ENCODE measurements around the gene CAPN11. TPM values are rescaled to one million over a fixed set of nuclear protein-coding genes. Genes with fewer than 3 reads are reported as not detected.
A peak's percentile ranks its signal among the peaks of the same experiment; 100 is the strongest.

CAPN11 gene
- total and polyA plus RNA-seq, 3 donors from 2014 or later: 20.5 to 115 (median 23.5) TPM

DNA sequence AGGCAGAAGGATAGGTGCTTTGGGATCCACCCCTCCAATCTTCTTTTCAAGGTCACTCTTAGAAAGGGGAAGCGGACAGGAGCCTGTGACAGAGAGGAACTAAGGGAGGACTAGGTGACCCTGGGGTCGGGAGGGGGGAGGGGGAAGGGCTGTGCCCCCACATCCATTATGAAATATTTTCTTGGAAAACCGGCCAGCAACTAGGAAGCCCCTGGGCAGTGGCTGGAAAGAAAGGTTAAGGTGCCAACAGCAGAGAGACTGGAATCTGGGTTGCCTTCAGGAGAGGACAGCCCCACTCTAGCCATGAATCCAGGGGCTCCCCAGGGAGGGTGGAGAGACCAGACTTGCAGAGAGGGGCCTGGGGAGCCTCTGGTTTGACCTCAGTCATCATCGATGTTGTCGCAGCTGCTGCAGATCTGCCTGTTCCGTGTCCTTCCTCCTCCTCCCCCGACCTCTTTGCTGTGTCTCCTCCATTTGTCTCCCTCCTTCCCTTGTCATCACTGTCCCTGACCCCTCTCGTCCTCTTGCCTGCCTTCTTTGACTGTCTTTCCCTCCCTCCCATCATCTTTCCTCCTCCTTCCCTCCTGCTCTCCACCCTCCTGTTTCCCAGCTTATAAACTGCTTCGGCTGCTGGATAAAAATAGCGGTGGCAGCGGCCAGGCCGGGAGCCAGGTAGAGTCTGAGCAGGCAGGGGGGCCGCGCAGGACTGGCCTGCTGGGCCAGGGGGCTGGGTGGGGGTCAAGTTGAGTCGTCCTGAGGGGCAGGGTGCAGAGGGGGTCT lies 67.9 kb downstream of the CAPN11 start:
- intact Hi-C loops (cut with DNase I; ENCODE audit: low total_unique reads): no loop called here
- Histone ChIP-seq H3K36me3 (ENCODE audit: low read depth, missing control alignments) (no peaks in the 10 kb centered on the region), H3K27ac (peak overlapping the region; percentile 44 to 84), H3K9me3 (no peaks in the 10 kb centered on the region), H3K4me1 (peaks cover 75% of the 10 kb centered on the region), H3K4me3 (no peak overlapping the region), H3K27me3 (no peaks in the 10 kb centered on the region)
- TF ChIP-seq, protein P1, sequence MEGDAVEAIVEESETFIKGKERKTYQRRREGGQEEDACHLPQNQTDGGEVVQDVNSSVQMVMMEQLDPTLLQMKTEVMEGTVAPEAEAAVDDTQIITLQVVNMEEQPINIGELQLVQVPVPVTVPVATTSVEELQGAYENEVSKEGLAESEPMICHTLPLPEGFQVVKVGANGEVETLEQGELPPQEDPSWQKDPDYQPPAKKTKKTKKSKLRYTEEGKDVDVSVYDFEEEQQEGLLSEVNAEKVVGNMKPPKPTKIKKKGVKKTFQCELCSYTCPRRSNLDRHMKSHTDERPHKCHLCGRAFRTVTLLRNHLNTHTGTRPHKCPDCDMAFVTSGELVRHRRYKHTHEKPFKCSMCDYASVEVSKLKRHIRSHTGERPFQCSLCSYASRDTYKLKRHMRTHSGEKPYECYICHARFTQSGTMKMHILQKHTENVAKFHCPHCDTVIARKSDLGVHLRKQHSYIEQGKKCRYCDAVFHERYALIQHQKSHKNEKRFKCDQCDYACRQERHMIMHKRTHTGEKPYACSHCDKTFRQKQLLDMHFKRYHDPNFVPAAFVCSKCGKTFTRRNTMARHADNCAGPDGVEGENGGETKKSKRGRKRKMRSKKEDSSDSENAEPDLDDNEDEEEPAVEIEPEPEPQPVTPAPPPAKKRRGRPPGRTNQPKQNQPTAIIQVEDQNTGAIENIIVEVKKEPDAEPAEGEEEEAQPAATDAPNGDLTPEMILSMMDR (IDR thresholded peaks at IDR 0.05): no peak
- TF ChIP-seq POLR2A (IDR thresholded peaks at IDR 0.05): no peak
- 16 to 35% methylated on average over 12 to 15 of the region's 15 CpGs for WGBS, 2 donors
- DNase-seq: peak; percentile 51

DNA sequence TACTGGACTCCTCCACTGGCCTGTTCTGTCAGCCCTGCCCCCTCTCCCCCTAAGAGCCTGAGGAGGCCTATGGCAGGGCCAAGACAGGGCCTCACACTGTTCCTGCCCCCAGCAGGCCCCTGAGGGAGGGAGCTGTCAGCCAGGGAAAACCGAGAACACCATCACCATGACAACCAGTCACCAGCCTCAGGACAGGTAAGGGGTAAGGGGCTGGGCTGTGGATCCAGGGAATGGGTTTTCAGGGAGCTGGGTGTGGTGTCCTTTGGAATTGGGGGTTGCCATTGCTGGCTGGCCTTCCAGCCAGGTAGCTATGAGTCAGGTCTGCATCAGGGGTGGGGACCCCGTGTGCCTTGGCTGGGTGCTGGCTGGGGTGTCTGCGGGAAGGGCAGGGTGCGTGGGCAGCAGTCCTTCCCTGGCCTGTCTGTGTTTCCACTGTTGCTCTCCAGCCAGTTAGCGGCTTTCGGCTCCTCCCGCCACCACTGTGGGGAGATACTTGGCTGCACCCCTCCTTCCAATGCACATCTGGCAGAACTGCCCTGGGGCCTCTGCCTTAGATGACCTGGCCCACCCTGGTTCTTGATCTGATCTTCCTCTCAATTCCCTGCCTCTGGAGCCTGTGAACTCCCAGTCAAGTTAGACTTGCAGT lies 68.7 kb downstream of the CAPN11 start:
- Histone ChIP-seq H3K9me3 (no peaks in the 10 kb centered on the region), H3K4me1 (peaks cover 68% of the 10 kb centered on the region), H3K36me3 (ENCODE audit: low read depth, missing control alignments) (no peaks in the 10 kb centered on the region), H3K27me3 (no peaks in the 10 kb centered on the region), H3K27ac (peak overlapping the region; percentile 44 to 84), H3K4me3 (no peak overlapping the region)
- TF ChIP-seq, protein P1 (IDR thresholded peaks at IDR 0.05): no peak
- TF ChIP-seq POLR2A (IDR thresholded peaks at IDR 0.05): no peak
- no peak for DNase-seq
- intact Hi-C loops (cut with DNase I; ENCODE audit: low total_unique reads): no loop called here
- 54 to 62% methylated on average over 5 to 7 of the region's 7 CpGs for WGBS, 2 donors

DNA sequence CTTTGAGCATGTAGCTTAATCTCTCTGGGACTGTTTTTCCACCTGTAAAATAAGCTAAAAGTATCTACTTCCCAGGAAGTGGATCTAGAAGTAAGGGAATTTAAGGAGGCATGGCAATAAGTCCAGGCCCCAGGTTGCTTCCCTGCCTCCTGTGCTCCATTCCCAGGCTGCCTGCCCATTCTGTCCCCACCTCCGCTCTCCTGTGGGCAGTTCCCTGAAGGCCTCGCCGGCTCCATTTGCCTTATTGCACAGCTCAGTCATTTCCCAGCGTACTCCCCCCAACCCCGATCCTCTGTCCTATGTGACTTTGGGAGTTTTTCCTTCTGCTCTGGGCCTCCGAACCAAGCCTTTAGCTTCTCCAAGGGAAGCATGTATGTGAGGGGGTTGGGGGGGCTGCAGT lies 69.4 kb downstream of the CAPN11 start:
- no peaks in the 10 kb centered on the region for H3K9me3 ChIP-seq
- WGBS, 2 donors: 73 to 93% methylated on average over 6 of the region's 6 CpGs
- H3K4me3 ChIP-seq: no peak overlapping the region
- intact Hi-C loops (cut with DNase I; ENCODE audit: low total_unique reads): no loop called here
- peak overlapping the region; percentile 44 to 84 for H3K27ac ChIP-seq
- no peaks in the 10 kb centered on the region for H3K36me3 ChIP-seq (ENCODE audit: low read depth, missing control alignments)
- H3K27me3 ChIP-seq: no peaks in the 10 kb centered on the region
- no peak for TF ChIP-seq POLR2A (IDR thresholded peaks at IDR 0.05)
- TF ChIP-seq, protein P1 (IDR thresholded peaks at IDR 0.05): no peak
- H3K4me1 ChIP-seq: peaks cover 60% of the 10 kb centered on the region
- DNase-seq: no peak

DNA sequence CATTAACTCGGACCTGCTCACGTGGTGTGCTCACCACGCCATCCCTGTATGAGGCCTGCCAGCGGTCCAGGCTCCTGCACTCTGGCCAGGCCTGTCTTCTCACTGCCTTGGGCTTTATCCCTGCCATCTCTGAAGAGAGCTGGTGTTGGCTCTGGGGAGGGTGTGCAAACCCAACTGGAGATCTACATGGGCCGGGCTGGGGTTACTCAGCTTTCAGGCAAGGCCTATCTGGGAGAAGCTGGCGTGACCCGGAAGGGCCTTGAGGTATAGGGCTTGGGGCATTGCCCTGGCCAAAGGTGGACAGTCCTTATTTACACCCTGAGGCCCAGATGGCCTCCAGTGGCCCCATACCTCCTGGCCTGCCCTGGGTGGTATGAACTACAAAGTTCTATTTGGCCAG lies 69.8 kb downstream of the CAPN11 start:
- H3K36me3 ChIP-seq (ENCODE audit: low read depth, missing control alignments): no peaks in the 10 kb centered on the region
- no peak for DNase-seq
- no peak for TF ChIP-seq POLR2A (IDR thresholded peaks at IDR 0.05)
- TF ChIP-seq, protein P1 (IDR thresholded peaks at IDR 0.05): no peak
- H3K4me3 ChIP-seq: no peak overlapping the region
- H3K27ac ChIP-seq: peak overlapping the region; percentile 44 to 84
- intact Hi-C loops (cut with DNase I; ENCODE audit: low total_unique reads): no loop called here
- H3K27me3 ChIP-seq: no peaks in the 10 kb centered on the region
- H3K9me3 ChIP-seq: no peaks in the 10 kb centered on the region
- H3K4me1 ChIP-seq: peaks cover 63% of the 10 kb centered on the region
- WGBS, 2 donors: 91 to 100% methylated on average over 3 to 7 of the region's 7 CpGs
